GM18909 (cell line): ENCODE results near the gene METTL26.

Source experiments
- ATAC-seq: cut with Tn5 transposase; IDR thresholded peaks from one replicate; pipeline ENCODE4 v1.9.1; 2021; ENCODE audit warnings: mild to moderate bottlenecking; ENCODE audit not compliant: unreplicated experiment, poor library complexity

Gene METTL26

GRCh38 chr16:660459-661183 is 24.5 kb upstream of the METTL26 start:
- ATAC-seq, result peak; percentile 46

DNA sequence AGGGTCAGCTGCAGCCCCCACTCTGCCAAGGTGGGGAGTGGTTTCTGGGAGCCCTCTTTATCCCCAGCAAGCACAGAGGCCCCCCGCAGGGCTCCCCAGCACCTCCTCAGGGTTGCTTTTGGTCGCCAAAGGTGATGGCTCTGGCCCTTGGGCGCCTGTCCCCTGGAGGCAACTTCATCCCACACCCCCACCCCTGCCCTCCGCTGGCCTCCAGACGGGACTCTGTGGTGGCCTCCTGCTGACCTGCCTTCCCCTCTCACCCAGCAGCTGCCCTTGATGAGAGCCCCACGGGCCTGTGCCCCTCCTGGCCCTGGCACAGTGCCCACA is 24.0 kb upstream of the METTL26 start:
- no peak for ATAC-seq

- no peak for ATAC-seq
Measured at GRCh38 chr16:659618-660017, 23.5 kb upstream of the METTL26 start.

GRCh38 chr16:658679-659571 is 22.8 kb upstream of the METTL26 start:
- ATAC-seq, result no peak

DNA sequence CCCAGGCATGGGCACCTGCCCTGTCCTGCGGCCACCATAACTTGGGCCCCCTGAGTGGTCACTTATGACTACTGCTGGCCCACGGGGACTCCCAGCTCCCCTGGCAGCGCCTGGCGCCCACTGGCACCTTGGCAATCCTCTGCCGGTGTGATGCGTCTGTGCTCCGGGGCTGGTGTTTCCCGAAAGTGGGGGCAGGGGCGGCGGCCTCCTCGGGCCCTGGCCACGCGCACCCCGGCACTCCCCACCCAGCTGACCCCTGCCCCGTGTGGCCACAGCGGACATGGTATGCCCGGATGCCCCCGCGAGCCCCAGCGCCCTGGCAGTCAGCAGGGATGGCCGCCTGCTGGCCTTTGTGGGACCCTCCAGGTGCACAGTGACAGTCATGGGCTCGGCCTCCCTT is 21.4 kb upstream of the METTL26 start:
- no peak for ATAC-seq

GRCh38 chr16:654034-654433 is 17.9 kb upstream of the METTL26 start:
- ATAC-seq, result no peak

- no peak for ATAC-seq
Measured at GRCh38 chr16:652454-653305, 16.6 kb upstream of the METTL26 start.

- no peak for ATAC-seq
Measured at GRCh38 chr16:651844-652243, 15.7 kb upstream of the METTL26 start.

DNA sequence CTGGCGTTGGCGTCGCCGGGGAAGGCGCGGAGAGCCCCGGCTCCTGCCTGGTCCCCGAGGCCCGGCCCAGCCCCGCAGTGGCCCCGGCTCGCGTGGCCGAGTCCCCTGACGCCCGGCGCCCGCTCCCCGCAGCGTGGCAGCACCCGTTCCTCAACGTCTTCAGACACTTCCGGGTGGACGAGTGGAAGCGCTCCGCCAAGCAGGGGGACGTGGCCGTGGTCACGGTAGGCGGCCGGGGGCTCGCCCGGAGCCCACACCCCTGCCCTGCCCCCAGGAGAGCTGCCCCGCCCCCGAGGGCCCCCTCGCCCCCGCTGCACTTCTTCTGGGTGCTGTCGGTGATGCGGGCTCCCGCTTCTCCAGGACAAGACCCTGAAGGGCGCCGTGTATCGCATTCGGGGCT is 13.5 kb upstream of the METTL26 start:
- ATAC-seq, result peak; percentile 3

DNA sequence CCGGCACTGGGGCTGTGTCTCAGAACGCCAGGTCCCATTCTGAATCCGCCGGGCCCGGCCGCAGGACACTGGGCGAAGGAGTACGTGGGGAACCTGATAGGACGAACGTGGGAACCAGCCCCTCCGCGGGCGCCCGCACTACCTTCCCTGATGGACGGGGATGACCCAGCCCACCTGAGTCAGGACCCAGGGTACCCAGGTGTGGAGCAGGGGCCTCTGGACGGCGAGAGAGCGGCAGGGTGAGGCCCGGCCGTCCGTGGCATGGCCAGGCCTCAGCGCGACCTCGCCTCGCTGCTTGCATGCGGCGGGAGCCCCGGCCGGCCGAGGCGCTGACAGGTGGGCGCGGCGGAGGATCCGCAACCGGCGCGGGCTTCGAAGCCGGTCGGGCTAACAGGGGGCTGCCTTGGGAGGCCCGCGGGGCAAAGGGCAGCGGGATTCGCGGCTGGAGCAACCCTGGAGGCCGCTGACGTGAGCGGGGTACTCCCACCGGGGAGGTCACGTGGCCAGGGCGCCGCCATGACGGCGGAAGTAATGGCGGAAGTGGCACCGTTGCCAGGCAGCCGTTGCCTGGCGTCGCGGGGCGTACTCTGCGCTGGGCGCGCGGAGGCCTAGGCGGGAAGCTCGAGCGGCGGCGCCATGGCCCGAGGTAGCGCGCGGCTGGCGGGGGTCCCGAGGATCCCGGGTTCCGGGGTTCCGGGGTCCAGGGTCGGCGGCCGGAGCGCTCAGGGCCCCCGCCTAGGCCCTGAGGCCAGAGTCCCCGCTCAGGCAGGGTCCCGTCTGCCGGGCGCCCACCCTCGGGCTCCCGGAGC is 12.9 kb upstream of the METTL26 start, which contains the start of gene WDR90:
Gene WDR90, plus strand, starts transcription at position 585 of the 809 bp plus-strand sequence. Its CDS starts 52 bp downstream, at position 637.
- peak; percentile 75 for ATAC-seq

GRCh38 chr16:648071-648780 is 12.1 kb upstream of the METTL26 start:
- no peak for ATAC-seq

DNA sequence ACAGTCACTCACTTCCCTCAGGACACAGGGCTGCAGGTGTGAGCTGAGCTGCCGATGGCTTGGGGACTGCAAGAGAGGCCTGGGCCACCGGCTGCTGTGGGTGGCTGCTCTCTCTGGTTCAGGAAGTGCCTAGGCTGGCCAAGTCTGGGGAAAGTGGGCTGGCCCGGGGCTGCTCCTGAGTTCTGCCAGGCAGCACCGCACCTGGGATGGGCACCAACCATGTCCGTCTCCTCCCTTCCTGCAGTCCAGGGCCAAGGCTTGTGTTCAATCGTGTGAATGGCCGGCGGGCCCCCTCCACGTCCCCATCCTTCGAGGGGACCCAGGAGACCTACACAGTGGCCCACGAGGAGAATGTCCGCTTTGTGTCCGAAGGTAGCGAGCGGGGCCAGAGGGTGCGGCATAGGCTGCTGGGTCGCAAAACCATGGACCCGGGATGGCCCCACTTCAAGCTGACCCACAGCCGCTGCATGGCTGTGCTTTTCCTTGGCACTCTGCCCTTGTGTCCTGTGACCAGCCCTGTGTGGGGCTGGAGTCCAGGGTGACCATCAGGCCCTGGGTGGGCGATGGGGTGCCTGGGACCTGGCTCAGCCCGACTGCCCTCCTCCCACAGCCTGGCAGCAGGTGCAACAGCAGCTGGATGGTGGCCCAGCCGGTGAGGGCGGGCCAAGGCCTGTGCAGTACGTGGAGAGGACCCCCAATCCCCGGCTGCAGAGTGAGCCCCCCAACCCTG is 11.2 kb upstream of the METTL26 start:
- ATAC-seq, result no peak

DNA sequence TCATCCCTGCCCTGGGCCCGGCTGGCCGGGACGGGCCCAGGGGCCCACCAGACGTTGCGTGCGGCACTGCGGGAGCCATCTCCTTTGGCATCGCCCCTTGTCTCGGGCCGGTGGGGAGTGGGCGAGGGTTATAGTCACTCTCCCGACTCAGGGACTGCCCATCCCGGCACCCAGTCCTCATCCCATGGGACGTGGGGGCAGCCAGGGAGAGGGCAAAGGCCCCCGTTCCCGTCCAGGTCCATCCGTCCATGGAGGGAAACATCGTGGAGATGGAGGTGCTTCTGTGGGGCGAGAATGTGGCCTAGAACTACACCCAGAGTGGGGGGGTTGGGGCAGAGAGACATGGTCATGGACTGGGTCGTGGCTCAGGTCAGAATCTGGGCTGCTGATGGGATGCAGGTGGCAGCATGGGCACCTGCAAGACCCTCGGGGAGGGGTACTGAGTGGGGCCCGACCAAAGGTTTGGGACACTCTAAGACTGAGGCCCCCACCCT is 10.6 kb upstream of the METTL26 start:
- no peak for ATAC-seq

DNA sequence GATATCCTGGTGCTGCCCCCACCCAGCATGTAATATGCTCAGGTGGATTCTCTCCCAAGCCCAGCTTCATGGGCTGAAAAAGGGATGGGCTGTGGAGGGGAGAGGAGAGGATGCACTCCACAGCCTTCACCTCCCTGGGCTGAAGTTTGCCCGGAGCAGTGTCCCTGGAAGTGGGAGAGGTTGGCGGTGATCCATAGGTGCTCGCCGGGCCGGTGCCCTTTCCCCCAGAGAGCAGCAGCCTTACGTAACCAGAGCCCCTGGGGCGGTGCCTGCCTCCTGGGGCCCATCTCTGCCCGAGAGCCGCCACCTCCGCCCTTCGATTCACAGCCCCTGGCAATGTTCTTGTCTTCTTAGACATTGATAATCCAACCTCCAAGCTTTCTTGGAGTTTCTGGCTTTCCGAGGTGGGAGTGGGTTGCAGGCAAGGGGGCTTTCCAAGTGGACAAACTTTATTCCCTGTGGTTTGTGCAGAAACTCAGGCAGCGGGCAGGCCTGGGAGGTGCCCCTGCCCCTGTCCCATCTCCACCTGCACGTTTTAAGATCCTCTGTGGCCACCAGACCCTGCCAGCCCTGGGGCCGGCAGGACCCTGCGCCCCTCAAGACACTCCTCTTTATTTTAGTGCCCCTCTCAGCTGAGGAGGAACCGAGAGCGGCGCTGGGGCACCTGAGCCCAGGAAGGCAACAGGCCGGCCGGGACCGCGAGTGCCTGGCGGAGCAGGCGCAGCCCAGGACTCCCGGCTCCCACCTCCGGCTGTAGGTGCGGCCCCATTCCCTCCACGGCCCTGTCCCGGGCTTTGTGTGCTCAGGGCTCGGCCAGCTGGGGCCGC is 10.0 kb upstream of the METTL26 start:
- no peak for ATAC-seq

DNA sequence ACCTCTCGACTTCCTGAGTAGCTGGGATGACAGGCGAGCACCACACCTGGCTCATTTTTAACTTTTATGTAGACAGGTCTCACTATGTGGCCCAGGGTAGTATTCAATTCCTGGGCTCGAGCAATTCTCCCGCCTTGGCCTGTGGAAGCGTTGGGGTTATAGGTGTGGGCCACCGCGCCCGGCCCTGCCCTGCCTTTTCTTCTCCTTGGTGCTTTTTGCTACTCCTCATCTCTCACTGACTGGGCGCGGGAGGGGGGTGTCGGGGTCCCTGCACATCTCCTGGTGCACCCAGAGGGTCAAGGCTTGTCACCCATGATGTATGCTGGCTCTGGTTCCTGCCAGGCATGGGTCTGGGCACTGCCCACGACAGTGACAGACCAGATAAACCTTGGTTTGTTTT is 8.5 kb upstream of the METTL26 start:
- ATAC-seq, result no peak

DNA sequence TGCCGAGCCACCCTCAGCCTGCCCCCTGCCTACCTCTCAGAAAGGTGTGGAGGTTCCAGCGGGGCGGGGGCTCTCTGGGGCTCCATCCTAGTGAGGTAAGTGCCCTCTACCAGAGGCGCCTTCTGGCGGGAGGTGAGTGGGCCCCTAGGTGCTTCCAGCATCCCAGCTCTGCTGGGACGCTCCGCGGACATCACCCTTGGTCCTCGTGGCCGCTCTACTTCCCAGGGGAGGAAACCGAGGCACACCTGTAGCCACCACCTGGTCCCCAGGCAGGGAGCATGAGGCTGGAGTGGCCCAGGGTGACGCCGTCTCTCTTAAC is 6.9 kb upstream of the METTL26 start:
- no peak for ATAC-seq

DNA sequence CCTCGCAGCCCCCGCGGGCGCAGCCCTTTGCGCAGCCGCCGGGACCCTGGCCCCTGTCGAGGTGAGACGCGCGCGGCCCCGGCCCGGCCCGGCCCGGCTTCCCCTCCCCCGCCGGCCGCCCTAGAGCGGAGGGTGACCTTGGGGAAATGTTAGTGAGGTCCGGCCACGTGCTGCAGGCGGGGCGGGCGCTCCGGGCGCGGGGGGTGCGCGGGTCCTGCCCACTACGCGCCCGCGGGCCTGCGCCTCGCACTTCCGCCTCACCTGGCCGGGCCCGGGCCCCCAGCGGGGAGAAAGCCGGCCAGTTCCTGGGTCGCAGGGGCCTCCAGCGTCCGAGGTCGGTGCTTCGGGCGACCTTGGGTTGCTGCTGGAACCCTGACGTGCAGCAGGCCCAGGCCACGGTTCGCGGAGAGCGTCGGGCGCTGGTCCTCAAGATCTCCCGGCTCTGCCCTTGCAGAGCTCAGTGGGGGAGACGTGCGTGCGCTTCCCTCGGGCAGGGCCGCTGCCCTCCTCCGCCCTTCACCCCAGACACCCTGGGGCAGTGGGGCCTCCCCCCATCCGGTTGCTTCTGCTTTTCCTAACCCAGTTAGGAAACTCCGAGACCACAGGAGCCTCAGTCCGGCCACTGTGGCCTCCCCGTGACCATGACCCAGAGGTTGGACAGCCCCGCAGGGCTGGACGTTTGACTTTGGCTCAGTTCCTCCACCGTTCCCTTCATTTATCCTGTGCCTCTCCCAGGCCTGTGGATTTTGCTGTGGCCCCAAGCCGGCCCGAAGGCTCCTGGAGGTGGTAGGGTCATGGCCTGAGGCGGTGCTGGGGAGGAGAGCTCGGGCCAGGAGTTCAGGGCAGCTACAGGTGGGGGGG is 6.3 kb upstream of the METTL26 start:
- ATAC-seq, result peak; percentile 48
